HepG2 (cell line): ENCODE data around the gene TRIM66. TPM values are rescaled to one million over a fixed set of nuclear protein-coding genes. Genes with fewer than 3 reads are reported as not detected.

Source experiments
- AGO1 ChIP-seq: fragments of 200-400 bp; formaldehyde crosslinking; IDR thresholded peaks from 2 replicates; pipeline ENCODE4 v1.6.1; 2017; ENCODE audit warnings: mild to moderate bottlenecking, low read depth, low read length, moderate library complexity; ENCODE audit not compliant: poor library complexity, severe bottlenecking
- ATF6 ChIP-seq: sonication (generic); formaldehyde crosslinking; conservative IDR thresholded peaks from 2 replicates; pipeline ENCODE4 v1.4.0; 2020; ENCODE audit warnings: missing genetic modification reagents
- CBX2 ChIP-seq, 2 experiments: fragments of 200-600 bp in 1 of 2; sonication (generic); formaldehyde crosslinking in 1 of 2; IDR thresholded peaks; 2 replicates each; pipeline versions ENCODE4 v1.7.0 to v1.8.1; 2018 to 2022; ENCODE audit warnings: low read depth in 2 of 2, low read length in 1 of 2, mild to moderate bottlenecking in 1 of 2, missing genetic modification reagents in 1 of 2
- DRAP1 ChIP-seq: IDR thresholded peaks from 2 replicates; pipeline ENCODE4 v1.6.1; 2016; ENCODE audit warnings: missing genetic modification reagents, missing compliant biosample characterization
- MED13 ChIP-seq: sonication (generic); formaldehyde crosslinking; IDR thresholded peaks from 2 replicates; pipeline ENCODE4 v1.5.0; 2020; ENCODE audit warnings: missing genetic modification reagents
- MIER3 ChIP-seq: IDR thresholded peaks from 2 replicates; pipeline ENCODE4 v1.6.1; 2016; ENCODE audit warnings: missing compliant biosample characterization, borderline replicate concordance
- RBM39 ChIP-seq: fragments of 200-400 bp; formaldehyde crosslinking; IDR thresholded peaks from one replicate; pipeline ENCODE4 v1.6.1; 2018; ENCODE audit warnings: antibody characterized with exemption, mild to moderate bottlenecking, low read depth, low read length; ENCODE audit not compliant: poor library complexity, severe bottlenecking
- SIN3B ChIP-seq: fragments of 150-350 bp; IDR thresholded peaks from 2 replicates; pipeline ENCODE4 v1.6.1; 2014; ENCODE audit warnings: low read length
- SUZ12 ChIP-seq: fragments of 150-350 bp; IDR thresholded peaks from 2 replicates; pipeline ENCODE4 v1.6.1; 2014; ENCODE audit warnings: low read depth, low read length
- ZNF138 ChIP-seq: sonication (generic); formaldehyde crosslinking; IDR thresholded peaks from 2 replicates; pipeline ENCODE4 v1.5.0; 2020; ENCODE audit warnings: mild to moderate bottlenecking, low read depth, missing genetic modification reagents
- ZNF160 ChIP-seq: sonication (generic); formaldehyde crosslinking; IDR thresholded peaks from 2 replicates; pipeline ENCODE4 v1.8.0; 2022; ENCODE audit warnings: mild to moderate bottlenecking, inconsistent platforms, missing genetic modification reagents
- ZNF33A ChIP-seq: sonication (generic); formaldehyde crosslinking; IDR thresholded peaks from 2 replicates; pipeline ENCODE4 v1.5.1; 2020; ENCODE audit warnings: missing genetic modification reagents, mild to moderate bottlenecking, moderate library complexity, borderline replicate concordance
- ZNF33B ChIP-seq: sonication (generic); formaldehyde crosslinking; IDR thresholded peaks from 2 replicates; pipeline ENCODE4 v1.5.1; 2020; ENCODE audit warnings: mild to moderate bottlenecking, missing genetic modification reagents
- ZNF549 ChIP-seq: sonication (generic); formaldehyde crosslinking; IDR thresholded peaks from 2 replicates; pipeline ENCODE4 v1.5.0; 2020; ENCODE audit warnings: missing genetic modification reagents
- ZNF670 ChIP-seq: sonication (generic); formaldehyde crosslinking; IDR thresholded peaks from 2 replicates; pipeline ENCODE4 v1.8.0; 2022; ENCODE audit warnings: mild to moderate bottlenecking, missing genetic modification reagents, borderline replicate concordance
- polyA plus RNA-seq, 8 experiments: library from polyadenylated mRNA; depleted of rRNA in 3 of 8; stranded (reverse) in 7 of 8; unstranded in 1 of 8; fragments of >200 nt; fragmentation: Illumina TruSeq in 4 of 8; extraction: Trizol in 4 of 8; gene quantifications; 2 replicates each; pipeline versions ENCODE4 v1.2.1 to v1.2.3, GENCODE V29; 2011 to 2016; ENCODE audit warnings: low read depth in 4 of 8, missing spikeins in 1 of 8, mixed read lengths in 1 of 8; ENCODE audit not compliant: insufficient read depth in 1 of 8
- total RNA-seq, 5 experiments: library from RNA; depleted of rRNA; stranded (reverse); fragments of >200 nt; fragmentation: Illumina TruSeq; extraction: Trizol; gene quantifications; 2 replicates each; pipeline ENCODE4 v1.2.3, GENCODE V29; 2016; ENCODE audit warnings: low read depth in 1 of 5
- TF ChIP-seq, protein P1 (sequence below): IDR thresholded peaks from 2 replicates; pipeline ENCODE4 v1.6.1; 2018; ENCODE audit warnings: missing genetic modification reagents, mild to moderate bottlenecking, missing compliant biosample characterization
- TF ChIP-seq, protein P2 (sequence below): sonication (generic); formaldehyde crosslinking; IDR thresholded peaks from 2 replicates; pipeline ENCODE4 v1.5.0; 2020; ENCODE audit warnings: mild to moderate bottlenecking, missing genetic modification reagents
- TF ChIP-seq, protein P3 (sequence below): sonication (generic); formaldehyde crosslinking; IDR thresholded peaks from 2 replicates; pipeline ENCODE4 v1.9.0; 2021; ENCODE audit warnings: missing genetic modification reagents, borderline replicate concordance

The TRIM66 gene
- total and polyA plus RNA-seq, 2 of the 13 experiments (the other 11 are each of a cell fraction or from before 2014, with no cell fraction given) = 4.9 to 6.1 TPM

GRCh38 chr11:8682303-8683114 is at the start of gene TRIM66, which contains the start of gene RPL27A (continued):
- TF ChIP-seq, protein P1, sequence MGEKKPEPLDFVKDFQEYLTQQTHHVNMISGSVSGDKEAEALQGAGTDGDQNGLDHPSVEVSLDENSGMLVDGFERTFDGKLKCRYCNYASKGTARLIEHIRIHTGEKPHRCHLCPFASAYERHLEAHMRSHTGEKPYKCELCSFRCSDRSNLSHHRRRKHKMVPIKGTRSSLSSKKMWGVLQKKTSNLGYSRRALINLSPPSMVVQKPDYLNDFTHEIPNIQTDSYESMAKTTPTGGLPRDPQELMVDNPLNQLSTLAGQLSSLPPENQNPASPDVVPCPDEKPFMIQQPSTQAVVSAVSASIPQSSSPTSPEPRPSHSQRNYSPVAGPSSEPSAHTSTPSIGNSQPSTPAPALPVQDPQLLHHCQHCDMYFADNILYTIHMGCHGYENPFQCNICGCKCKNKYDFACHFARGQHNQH (CRISPR knock-in tag) = no peak; the same call in 1 of the 2 replicates
- peak; percentile 97 for TF ChIP-seq DRAP1 (CRISPR knock-in tag)
- no peak for TF ChIP-seq SIN3B
- TF ChIP-seq CBX2 (IDR thresholded peaks at IDR 0.05; ENCODE audit: low read depth, low read length) = no peak
- no peak for TF ChIP-seq CBX2 (CRISPR knock-in tag; IDR thresholded peaks at IDR 0.05; ENCODE audit: low read depth)
- peak; percentile 93 for TF ChIP-seq RBM39
- TF ChIP-seq, protein P2, sequence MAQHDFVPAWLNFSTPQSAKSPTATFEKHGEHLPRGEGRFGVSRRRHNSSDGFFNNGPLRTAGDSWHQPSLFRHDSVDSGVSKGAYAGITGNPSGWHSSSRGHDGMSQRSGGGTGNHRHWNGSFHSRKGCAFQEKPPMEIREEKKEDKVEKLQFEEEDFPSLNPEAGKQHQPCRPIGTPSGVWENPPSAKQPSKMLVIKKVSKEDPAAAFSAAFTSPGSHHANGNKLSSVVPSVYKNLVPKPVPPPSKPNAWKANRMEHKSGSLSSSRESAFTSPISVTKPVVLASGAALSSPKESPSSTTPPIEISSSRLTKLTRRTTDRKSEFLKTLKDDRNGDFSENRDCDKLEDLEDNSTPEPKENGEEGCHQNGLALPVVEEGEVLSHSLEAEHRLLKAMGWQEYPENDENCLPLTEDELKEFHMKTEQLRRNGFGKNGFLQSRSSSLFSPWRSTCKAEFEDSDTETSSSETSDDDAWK = no peak
- peak; percentile 45; the same call in 1 of the 2 replicates for TF ChIP-seq ZNF670
- TF ChIP-seq AGO1 = peak; percentile 25
- no peak for TF ChIP-seq ZNF549 (CRISPR knock-in tag)
- TF ChIP-seq SUZ12 = no peak
- TF ChIP-seq ATF6 (CRISPR knock-in tag) = no peak
- peak; percentile 96 for TF ChIP-seq ZNF138
- no peak; the same call in 1 of the 2 replicates for TF ChIP-seq ZNF33B (CRISPR knock-in tag)
- TF ChIP-seq MIER3 (CRISPR knock-in tag) = no peak; the same call in 1 of the 2 replicates
- no peak for TF ChIP-seq MED13 (CRISPR knock-in tag)
- TF ChIP-seq ZNF33A (CRISPR knock-in tag) = no peak
- TF ChIP-seq, protein P3, sequence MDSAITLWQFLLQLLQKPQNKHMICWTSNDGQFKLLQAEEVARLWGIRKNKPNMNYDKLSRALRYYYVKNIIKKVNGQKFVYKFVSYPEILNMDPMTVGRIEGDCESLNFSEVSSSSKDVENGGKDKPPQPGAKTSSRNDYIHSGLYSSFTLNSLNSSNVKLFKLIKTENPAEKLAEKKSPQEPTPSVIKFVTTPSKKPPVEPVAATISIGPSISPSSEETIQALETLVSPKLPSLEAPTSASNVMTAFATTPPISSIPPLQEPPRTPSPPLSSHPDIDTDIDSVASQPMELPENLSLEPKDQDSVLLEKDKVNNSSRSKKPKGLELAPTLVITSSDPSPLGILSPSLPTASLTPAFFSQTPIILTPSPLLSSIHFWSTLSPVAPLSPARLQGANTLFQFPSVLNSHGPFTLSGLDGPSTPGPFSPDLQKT = no peak; the same call in 1 of the 2 replicates
- TF ChIP-seq ZNF160 (CRISPR knock-in tag) = peak; percentile 77
